ENCODE measurements around the gene MPPED1.

GRCh38 chr22:43482318-43482625, 70.5 kb downstream of the MPPED1 start:
- TF ChIP-seq, protein P1, sequence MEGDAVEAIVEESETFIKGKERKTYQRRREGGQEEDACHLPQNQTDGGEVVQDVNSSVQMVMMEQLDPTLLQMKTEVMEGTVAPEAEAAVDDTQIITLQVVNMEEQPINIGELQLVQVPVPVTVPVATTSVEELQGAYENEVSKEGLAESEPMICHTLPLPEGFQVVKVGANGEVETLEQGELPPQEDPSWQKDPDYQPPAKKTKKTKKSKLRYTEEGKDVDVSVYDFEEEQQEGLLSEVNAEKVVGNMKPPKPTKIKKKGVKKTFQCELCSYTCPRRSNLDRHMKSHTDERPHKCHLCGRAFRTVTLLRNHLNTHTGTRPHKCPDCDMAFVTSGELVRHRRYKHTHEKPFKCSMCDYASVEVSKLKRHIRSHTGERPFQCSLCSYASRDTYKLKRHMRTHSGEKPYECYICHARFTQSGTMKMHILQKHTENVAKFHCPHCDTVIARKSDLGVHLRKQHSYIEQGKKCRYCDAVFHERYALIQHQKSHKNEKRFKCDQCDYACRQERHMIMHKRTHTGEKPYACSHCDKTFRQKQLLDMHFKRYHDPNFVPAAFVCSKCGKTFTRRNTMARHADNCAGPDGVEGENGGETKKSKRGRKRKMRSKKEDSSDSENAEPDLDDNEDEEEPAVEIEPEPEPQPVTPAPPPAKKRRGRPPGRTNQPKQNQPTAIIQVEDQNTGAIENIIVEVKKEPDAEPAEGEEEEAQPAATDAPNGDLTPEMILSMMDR (IDR thresholded peaks at IDR 0.05), result no peak
- TF ChIP-seq EZH2 (IDR thresholded peaks at IDR 0.05; ENCODE audit: borderline replicate concordance, insufficient read depth, low read depth, low read length, poor library complexity, severe bottlenecking), result no peak

Data from B cell (primary cell).